Neural progenitor cell (in vitro differentiated cells): ENCODE measurements around the gene WIPF2.
A peak's percentile ranks its signal among the peaks of the same experiment; 100 is the strongest.

Experiments used
- EZH2 ChIP-seq: fragments of 200-600 bp; sonication (generic); IDR thresholded peaks from 2 replicates; pipeline ENCODE4 v1.6.1; 2017; ENCODE audit warnings: antibody characterized with exemption, mild to moderate bottlenecking, moderate library complexity
- TF ChIP-seq, protein P1 (sequence below): fragments of 200-600 bp; sonication (generic); IDR thresholded peaks from 2 replicates; pipeline ENCODE4 v1.5.1; 2017; ENCODE audit warnings: antibody characterized with exemption, mild to moderate bottlenecking

GRCh38 chr17:40317345-40317873 is 98.3 kb downstream of the WIPF2 start:
- TF ChIP-seq, protein P1, sequence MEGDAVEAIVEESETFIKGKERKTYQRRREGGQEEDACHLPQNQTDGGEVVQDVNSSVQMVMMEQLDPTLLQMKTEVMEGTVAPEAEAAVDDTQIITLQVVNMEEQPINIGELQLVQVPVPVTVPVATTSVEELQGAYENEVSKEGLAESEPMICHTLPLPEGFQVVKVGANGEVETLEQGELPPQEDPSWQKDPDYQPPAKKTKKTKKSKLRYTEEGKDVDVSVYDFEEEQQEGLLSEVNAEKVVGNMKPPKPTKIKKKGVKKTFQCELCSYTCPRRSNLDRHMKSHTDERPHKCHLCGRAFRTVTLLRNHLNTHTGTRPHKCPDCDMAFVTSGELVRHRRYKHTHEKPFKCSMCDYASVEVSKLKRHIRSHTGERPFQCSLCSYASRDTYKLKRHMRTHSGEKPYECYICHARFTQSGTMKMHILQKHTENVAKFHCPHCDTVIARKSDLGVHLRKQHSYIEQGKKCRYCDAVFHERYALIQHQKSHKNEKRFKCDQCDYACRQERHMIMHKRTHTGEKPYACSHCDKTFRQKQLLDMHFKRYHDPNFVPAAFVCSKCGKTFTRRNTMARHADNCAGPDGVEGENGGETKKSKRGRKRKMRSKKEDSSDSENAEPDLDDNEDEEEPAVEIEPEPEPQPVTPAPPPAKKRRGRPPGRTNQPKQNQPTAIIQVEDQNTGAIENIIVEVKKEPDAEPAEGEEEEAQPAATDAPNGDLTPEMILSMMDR = peak; percentile 68
- TF ChIP-seq EZH2 = no peak
